Retinal pigment epithelial cell (primary cell): ENCODE results near the gene DCAF8L2.

ENCODE experiments used
- DNase-seq: peaks from one replicate; pipeline ENCODE4 v3.0.0-alpha.2; 2010; ENCODE audit warnings: low read depth
- H3K4me3 ChIP-seq: 2 replicates; pipeline ENCODE4 v1.5.1; 2011; ENCODE audit warnings: mild to moderate bottlenecking, low read length, control low read depth, moderate library complexity
- TF ChIP-seq, protein P1 (sequence below): conservative IDR thresholded peaks from 2 replicates; pipeline ENCODE4 v1.5.1; 2011; ENCODE audit warnings: low read depth, low read length, control low read depth, inconsistent platforms

The DCAF8L2 gene

DNA sequence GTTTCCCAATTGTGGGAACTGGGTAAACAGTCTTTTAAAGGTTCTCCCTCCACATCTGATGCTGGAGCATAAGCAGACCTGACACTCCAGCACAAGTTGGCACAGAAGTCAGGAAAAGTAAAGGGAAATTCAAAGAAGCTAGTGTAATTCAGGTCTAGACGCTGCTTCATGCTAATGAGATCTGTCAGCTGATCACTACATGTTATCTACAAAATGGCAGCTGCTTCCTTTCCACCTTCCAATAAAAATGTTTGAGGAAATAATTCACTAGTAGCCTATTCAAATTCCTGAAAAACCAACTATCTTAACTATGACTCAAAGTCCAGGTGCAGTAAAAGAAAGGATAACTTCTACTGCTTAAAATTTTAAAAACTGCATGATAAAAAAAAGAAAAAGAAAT is 29.3 kb downstream of the DCAF8L2 start:
- TF ChIP-seq, protein P1, sequence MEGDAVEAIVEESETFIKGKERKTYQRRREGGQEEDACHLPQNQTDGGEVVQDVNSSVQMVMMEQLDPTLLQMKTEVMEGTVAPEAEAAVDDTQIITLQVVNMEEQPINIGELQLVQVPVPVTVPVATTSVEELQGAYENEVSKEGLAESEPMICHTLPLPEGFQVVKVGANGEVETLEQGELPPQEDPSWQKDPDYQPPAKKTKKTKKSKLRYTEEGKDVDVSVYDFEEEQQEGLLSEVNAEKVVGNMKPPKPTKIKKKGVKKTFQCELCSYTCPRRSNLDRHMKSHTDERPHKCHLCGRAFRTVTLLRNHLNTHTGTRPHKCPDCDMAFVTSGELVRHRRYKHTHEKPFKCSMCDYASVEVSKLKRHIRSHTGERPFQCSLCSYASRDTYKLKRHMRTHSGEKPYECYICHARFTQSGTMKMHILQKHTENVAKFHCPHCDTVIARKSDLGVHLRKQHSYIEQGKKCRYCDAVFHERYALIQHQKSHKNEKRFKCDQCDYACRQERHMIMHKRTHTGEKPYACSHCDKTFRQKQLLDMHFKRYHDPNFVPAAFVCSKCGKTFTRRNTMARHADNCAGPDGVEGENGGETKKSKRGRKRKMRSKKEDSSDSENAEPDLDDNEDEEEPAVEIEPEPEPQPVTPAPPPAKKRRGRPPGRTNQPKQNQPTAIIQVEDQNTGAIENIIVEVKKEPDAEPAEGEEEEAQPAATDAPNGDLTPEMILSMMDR: no peak
- no peak for DNase-seq
- no peak overlapping the region for H3K4me3 ChIP-seq

DNA sequence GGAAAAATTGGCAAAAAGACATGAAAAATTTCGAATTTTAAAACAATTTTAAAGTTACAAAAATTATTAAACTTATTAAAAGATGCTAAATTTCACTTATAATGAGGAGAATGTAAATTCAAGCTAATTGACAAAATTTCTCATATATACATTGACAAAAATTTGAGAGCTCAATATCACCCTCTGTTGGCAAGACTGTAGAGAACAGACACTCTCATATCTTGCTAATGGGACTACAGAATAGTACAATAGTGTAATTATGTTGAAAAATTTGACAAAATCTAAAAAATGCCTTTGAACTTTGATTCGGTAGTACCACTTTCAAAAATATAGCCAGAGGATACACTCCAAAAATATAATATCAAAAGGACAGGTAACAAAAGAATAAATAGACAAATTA is 29.8 kb downstream of the DCAF8L2 start:
- TF ChIP-seq, protein P1: peak; percentile 54
- no peak for DNase-seq

DNA sequence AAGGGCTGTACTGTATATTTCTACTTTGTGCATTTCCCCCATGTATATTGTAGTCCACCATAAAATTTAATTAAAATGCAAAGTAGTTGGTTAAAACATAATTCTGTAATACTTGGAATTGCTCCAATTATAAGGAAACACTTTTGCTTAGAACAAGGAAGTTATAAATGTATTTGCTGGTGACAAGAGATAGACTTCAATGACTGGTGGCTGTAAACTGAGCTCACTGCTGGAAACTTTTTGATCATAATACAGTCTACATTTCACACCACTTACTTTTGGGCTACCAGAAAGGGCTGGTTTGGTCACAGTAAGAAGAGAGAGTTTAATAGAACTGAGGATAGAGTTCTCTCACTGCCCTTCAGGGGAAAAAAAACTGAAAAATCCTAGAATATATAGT is 32.7 kb downstream of the DCAF8L2 start:
- DNase-seq: no peak
- TF ChIP-seq, protein P1: no peak
- H3K4me3 ChIP-seq: no peak overlapping the region

More for the DNA sequence above, 29.8 kb downstream of the DCAF8L2 start:
- no peak overlapping the region for H3K4me3 ChIP-seq

DNA sequence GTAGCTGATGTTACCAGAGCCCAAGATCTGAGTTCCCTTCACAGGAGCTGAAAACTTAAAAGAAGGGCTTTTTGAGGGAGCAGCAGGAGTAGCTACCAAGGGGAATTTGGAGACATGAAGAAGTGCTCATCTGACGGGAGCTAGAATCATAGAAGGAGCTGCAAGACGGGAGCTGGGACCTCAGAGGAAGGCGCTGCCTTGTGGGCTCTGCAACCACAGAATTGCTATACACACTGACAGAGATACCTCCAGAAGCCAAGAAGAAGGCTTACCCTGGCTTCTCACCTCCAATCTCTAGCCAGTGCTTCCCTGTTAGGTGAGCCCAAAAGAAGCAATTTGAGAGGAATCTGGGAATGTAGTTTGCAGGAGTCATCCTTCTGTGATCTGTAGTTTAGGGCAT is 35.9 kb downstream of the DCAF8L2 start:
- no peak for DNase-seq
- TF ChIP-seq, protein P1: no peak
- H3K4me3 ChIP-seq: no peak overlapping the region

DNA sequence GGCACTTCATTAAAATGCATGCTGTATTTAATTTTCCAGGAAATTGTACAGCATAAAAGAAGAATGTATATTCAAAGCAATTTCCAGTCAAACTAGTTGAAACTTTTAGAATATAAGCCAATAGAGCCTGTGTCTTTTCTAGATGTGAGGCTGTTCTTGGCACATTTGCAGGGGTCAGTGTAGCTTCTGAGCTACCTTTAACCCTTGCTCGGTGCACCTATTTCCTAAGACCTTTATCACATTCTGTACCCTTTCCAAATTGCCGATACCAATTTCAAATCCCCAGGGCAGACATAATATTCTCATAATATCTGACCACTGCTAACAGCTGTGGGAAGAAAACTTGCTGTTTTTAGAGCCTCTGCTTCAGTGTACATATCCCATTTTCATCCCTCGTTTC is 43.2 kb downstream of the DCAF8L2 start:
- TF ChIP-seq, protein P1: no peak
- no peak for DNase-seq
- no peak overlapping the region for H3K4me3 ChIP-seq

DNA sequence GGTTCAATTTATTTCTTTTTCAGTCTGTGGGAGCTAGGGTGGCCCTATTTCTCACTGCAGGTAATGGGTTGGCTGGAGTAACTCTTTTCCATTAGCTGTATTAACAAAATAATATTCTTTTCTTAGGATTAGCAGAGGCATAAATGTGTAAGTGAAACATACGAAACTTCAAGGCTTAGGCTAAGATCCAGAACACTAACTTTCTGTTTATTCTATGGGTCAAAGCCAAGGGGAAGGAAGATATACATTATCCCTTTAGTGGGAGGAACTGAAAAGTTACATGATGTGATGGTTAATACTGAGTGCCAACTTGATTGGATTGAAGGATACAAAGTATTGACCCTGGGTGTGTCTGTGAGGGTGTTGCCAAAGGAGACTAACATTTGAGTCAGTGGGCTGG is 66.4 kb downstream of the DCAF8L2 start:
- TF ChIP-seq, protein P1: no peak
- H3K4me3 ChIP-seq: no peak overlapping the region
- no peak for DNase-seq

DNA sequence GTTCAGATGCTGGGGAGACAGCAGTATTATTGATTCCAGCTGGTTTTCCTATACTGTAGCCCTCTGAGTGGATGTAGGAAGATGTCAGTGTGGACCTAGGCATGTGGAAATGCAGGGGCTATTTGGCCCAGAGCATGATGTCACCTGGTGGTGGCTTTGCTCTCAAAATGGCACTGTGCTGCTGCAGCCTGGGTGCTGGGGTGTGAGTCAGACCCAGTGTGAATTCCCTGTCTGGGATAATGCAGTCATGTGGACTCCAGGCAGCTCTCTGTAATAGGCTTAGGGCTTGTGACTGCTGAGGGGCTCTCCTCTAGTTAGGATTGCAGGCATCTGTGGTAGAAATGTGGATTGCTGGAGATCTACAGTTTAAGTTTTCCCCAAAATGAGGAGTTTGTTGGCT is 70.7 kb downstream of the DCAF8L2 start:
- peak; percentile 31 for DNase-seq
- no peak overlapping the region for H3K4me3 ChIP-seq
- TF ChIP-seq, protein P1: no peak
